K562 (cell line): Measurements from ENCODE around the gene WDR91.
"Not testable (repeated sequence)": the region's sequence is repeated elsewhere in the genome, so short reads cannot be mapped to it uniquely, and the experiment has no call there.

Experiments used
- BACH1 ChIP-seq: fragments of 200-800 bp; sonication (Bioruptor generic); IDR thresholded peaks from 2 replicates; pipeline ENCODE4 v1.6.1; 2016; ENCODE audit warnings: missing genetic modification characterization, missing compliant biosample characterization
- CHD4 ChIP-seq: fragments of 200-600 bp; sonication (generic); IDR thresholded peaks from 3 replicates; pipeline ENCODE4 v1.6.1; 2012; ENCODE audit warnings: low read depth, mild to moderate bottlenecking, mixed read lengths, low read length, inconsistent platforms; ENCODE audit not compliant: insufficient read depth, insufficient replicate concordance, poor library complexity, severe bottlenecking
- EZH2 ChIP-seq: IDR thresholded peaks from 2 replicates; pipeline ENCODE4 v1.6.1; 2012; ENCODE audit warnings: low read depth, mild to moderate bottlenecking, inconsistent platforms, low read length, borderline replicate concordance
- JUNB ChIP-seq: fragments of 450-650 bp; formaldehyde crosslinking; conservative IDR thresholded peaks from 2 replicates; pipeline ENCODE4 v1.4.0; 2020; ENCODE audit warnings: mild to moderate bottlenecking
- RFX1 ChIP-seq: fragments of 450-650 bp; IDR thresholded peaks from 2 replicates; pipeline ENCODE4 v1.6.1; 2016; ENCODE audit warnings: mild to moderate bottlenecking, moderate library complexity
- ZNF561 ChIP-seq: fragments of 450-650 bp; formaldehyde crosslinking; conservative IDR thresholded peaks from 2 replicates; pipeline ENCODE4 v1.4.0; 2020; ENCODE audit warnings: mild to moderate bottlenecking, moderate library complexity
- TF ChIP-seq, protein P1 (sequence below), 2 experiments: fragments of 450-650 bp in 1 of 2; sonication (generic) in 1 of 2; formaldehyde crosslinking; conservative IDR thresholded peaks; 2 replicates each; pipeline versions ENCODE4 v1.4.0 to v1.8.1; 2020 to 2022; ENCODE audit warnings: mild to moderate bottlenecking in 1 of 2, missing genetic modification reagents in 1 of 2
- TF ChIP-seq, protein P2 (sequence below), 3 experiments: IDR thresholded peaks in 2 of 3; conservative IDR thresholded peaks in 1 of 3; 2 replicates each; pipeline ENCODE4 v1.5.1; 2011 to 2012; ENCODE audit warnings: low read length in 3 of 3, mild to moderate bottlenecking in 3 of 3, control low read depth in 2 of 3, improper control_type of control experiment in 1 of 3, inconsistent platforms in 1 of 3, low read depth in 1 of 3, mixed read lengths in 1 of 3, moderate library complexity in 1 of 3; ENCODE audit not compliant: insufficient read depth in 2 of 3

DNA sequence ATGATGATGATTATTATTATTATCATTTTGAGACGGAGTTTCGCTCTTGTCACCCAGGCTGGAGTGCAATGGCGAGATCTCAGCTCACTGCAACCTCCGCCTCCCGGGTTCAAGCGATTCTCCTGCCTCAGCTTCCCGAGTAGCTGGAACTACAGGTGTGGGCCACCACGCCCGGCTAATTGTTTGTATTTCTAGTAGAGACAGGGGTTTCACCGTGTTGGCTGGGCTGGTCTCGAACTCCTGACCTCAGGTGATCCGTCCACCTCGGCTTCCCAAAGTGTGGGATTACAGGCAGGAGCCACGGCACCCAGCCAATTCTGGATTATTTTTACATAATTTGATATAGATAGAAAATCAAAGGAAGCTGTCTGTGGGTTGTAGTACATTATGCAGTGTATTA, 22.8 kb upstream of the WDR91 start:
- not testable (repeated sequence) for TF ChIP-seq JUNB (CRISPR knock-in tag); EZH2; CHD4; RFX1; ZNF561 (CRISPR knock-in tag); BACH1 (tag)
- TF ChIP-seq, protein P1, sequence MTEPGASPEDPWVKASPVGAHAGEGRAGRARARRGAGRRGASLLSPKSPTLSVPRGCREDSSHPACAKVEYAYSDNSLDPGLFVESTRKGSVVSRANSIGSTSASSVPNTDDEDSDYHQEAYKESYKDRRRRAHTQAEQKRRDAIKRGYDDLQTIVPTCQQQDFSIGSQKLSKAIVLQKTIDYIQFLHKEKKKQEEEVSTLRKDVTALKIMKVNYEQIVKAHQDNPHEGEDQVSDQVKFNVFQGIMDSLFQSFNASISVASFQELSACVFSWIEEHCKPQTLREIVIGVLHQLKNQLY (CRISPR knock-in tag; conservative IDR thresholded peaks at IDR 0.05), result not testable (repeated sequence)
- TF ChIP-seq, protein P2, sequence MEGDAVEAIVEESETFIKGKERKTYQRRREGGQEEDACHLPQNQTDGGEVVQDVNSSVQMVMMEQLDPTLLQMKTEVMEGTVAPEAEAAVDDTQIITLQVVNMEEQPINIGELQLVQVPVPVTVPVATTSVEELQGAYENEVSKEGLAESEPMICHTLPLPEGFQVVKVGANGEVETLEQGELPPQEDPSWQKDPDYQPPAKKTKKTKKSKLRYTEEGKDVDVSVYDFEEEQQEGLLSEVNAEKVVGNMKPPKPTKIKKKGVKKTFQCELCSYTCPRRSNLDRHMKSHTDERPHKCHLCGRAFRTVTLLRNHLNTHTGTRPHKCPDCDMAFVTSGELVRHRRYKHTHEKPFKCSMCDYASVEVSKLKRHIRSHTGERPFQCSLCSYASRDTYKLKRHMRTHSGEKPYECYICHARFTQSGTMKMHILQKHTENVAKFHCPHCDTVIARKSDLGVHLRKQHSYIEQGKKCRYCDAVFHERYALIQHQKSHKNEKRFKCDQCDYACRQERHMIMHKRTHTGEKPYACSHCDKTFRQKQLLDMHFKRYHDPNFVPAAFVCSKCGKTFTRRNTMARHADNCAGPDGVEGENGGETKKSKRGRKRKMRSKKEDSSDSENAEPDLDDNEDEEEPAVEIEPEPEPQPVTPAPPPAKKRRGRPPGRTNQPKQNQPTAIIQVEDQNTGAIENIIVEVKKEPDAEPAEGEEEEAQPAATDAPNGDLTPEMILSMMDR (IDR thresholded peaks at IDR 0.05 in 2 of 3, conservative IDR thresholded peaks at IDR 0.05 in 1 of 3; ENCODE audit: insufficient read depth in 2 of 3, low read depth in 1 of 3, low read length in 3 of 3), result not testable (repeated sequence)
